ENCODE measurements around the gene ATG7.

GRCh38 chr3:11452312-11452711 is 180.1 kb downstream of the ATG7 start:
- TF ChIP-seq YY1 (IDR thresholded peaks at IDR 0.05; ENCODE audit: insufficient read depth, insufficient read length) (no peak), ZNF274 (IDR thresholded peaks at IDR 0.05; ENCODE audit: low read depth, low read length) (no peak), SUZ12 (IDR thresholded peaks at IDR 0.05; ENCODE audit: extremely low read depth, insufficient read depth, insufficient read length) (no peak)
